ENCODE data around the gene PFKFB4. TPM values are rescaled to one million over a fixed set of nuclear protein-coding genes. Genes with fewer than 3 reads are reported as not detected.

PFKFB4 gene
- total RNA-seq, 4 donors from 2014 or later = 1.6 to 8.8 (median 2.5) TPM

- no peak for TF ChIP-seq CTCF (IDR thresholded peaks at IDR 0.05; ENCODE audit: low read depth)
Observed at GRCh38 chr3:48507256-48508061, 49.1 kb downstream of the PFKFB4 start.

DNA sequence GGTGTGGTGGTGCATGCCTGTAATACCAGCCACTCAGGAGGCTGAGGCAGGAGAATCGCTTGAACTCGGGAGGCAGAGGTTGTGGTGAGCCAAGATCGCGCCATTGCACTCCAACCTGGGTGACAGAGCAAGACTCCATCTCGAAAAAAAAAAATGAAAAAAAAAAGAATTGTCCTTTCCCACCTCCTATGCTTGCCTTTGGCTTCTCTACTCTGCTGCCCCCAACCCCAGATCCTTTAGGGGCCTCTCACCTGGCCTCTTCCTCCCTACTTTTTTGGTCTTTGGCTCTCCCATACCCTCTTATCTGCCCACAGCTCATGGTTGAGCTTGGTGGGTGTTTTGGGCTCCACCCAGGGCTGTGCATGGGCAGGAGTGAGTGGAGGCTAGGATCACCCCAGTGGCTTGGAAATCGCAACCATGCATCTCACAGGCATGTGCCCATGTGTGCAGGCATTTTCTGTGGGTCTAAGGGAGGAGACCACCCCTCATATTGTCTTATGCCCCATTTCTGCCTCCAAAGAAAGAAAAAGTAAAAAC, 50.6 kb downstream of the PFKFB4 start:
- TF ChIP-seq CTCF (IDR thresholded peaks at IDR 0.05; ENCODE audit: low read depth) = no peak

GRCh38 chr3:48505146-48505545, 51.5 kb downstream of the PFKFB4 start:
- TF ChIP-seq CTCF (IDR thresholded peaks at IDR 0.05; ENCODE audit: low read depth) = no peak

DNA sequence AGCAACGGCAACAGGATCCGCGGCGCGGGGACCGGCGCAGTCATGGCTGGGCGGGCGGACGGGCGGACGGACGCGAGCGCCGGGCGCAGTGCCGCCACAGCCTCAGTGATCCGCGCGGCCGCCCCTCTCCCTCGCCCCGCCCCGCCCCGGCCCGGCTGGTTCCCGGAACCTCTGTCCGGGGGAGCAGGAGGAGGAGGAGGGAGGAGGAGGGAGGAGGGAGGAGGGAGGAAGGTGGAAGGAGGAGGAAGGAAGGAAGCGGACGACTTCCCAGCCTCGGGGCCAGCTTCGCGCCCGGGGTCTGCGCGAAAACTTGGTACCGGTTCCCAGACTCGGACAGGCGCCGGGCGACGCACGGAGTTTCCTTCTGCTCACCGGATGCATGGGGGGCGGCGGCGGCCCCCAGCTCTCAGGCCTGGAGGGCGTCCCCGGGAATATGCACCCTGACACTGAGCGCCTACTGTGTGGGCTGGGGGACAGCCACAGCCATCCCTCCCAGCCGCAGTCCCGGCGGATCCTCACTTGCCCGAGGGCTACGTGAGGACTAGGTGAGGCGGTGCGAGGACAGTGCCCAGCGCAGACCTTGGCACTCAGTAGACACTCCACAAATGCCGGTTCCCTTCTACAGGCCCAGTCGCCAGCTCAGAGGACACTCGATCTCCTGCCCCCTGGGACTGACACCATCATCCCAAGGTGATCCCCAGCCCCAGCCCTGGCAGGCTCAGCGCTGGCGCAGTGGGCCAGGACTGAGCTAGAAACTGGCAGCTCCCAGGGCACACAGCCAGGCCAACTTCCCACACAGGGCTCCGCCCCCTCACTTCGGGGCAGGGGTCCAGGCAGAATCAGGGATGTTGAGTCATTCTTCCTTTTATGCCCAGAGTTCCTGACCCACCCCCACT, 52.3 kb downstream of the PFKFB4 start, which contains the start of gene SHISA5:
SHISA5 (minus strand) TSS at position 124 of the 896 bp plus-strand sequence; CDS start at position 44, 80 bp downstream.
- TF ChIP-seq CTCF (IDR thresholded peaks at IDR 0.05; ENCODE audit: low read depth) = no peak

GRCh38 chr3:48503401-48504050, 53.1 kb downstream of the PFKFB4 start:
- TF ChIP-seq CTCF (IDR thresholded peaks at IDR 0.05; ENCODE audit: low read depth) = no peak

GRCh38 chr3:48502728-48503168, 53.9 kb downstream of the PFKFB4 start:
- TF ChIP-seq CTCF (IDR thresholded peaks at IDR 0.05; ENCODE audit: low read depth) = no peak
